DOHH2 (cell line): ENCODE data around the gene GMDS.

ENCODE experiments used
- H3F3A ChIP-seq: fragments of 200-600 bp; sonication (generic), shearing (Covaris generic); 2 replicates; pipeline ENCODE4 v1.6.0; 2016; ENCODE audit warnings: antibody characterized with exemption, mild to moderate bottlenecking; ENCODE audit not compliant: control insufficient read depth, insufficient read depth
- H3K27ac ChIP-seq: fragments of 200-600 bp; sonication (generic); 2 replicates; pipeline ENCODE4 v1.5.1; 2014; ENCODE audit warnings: low read depth, mild to moderate bottlenecking, low read length, moderate library complexity
- H3K27me3 ChIP-seq: fragments of 200-600 bp; sonication (generic); 2 replicates; pipeline ENCODE4 v1.6.1; 2014; ENCODE audit warnings: mild to moderate bottlenecking, low read length, mixed read lengths; ENCODE audit not compliant: control insufficient read depth
- H3K36me3 ChIP-seq: fragments of 200-600 bp; sonication (generic); 2 replicates; pipeline ENCODE4 v1.6.1; 2014; ENCODE audit warnings: mild to moderate bottlenecking, low read length, moderate library complexity, mixed read lengths; ENCODE audit not compliant: control insufficient read depth
- H3K4me1 ChIP-seq: fragments of 200-600 bp; sonication (generic); 2 replicates; pipeline ENCODE4 v1.6.1; 2014; ENCODE audit warnings: mild to moderate bottlenecking, low read length, mixed read lengths; ENCODE audit not compliant: control insufficient read depth
- H3K4me2 ChIP-seq: fragments of 200-600 bp; sonication (generic); 2 replicates; pipeline ENCODE4 v1.6.0; 2014; ENCODE audit warnings: mild to moderate bottlenecking, low read length, moderate library complexity
- H3K4me3 ChIP-seq: fragments of 200-600 bp; sonication (generic); 2 replicates; pipeline ENCODE4 v1.5.1; 2014; ENCODE audit warnings: mild to moderate bottlenecking, low read length, mixed read lengths
- H3K79me2 ChIP-seq: fragments of 200-600 bp; sonication (generic); 2 replicates; pipeline ENCODE4 v1.6.1; 2014; ENCODE audit warnings: mild to moderate bottlenecking, low read length, mixed read lengths; ENCODE audit not compliant: control insufficient read depth
- H3K9me2 ChIP-seq: fragments of 200-600 bp; sonication (generic); replicated peaks from 2 replicates; pipeline ENCODE4 v1.6.1; 2014; ENCODE audit warnings: mild to moderate bottlenecking, low read length, mixed read lengths; ENCODE audit not compliant: control insufficient read depth
- H3K9me3 ChIP-seq: fragments of 200-600 bp; sonication (generic); 2 replicates; pipeline ENCODE4 v1.6.1; 2014; ENCODE audit warnings: antibody characterized with exemption, low read length, mixed read lengths; ENCODE audit not compliant: control insufficient read depth, insufficient read depth
- H4K20me1 ChIP-seq: fragments of 200-600 bp; sonication (generic); 2 replicates; pipeline ENCODE4 v1.6.0; 2014; ENCODE audit warnings: low read depth, mild to moderate bottlenecking, antibody characterized with exemption, low read length, moderate library complexity; ENCODE audit not compliant: control insufficient read depth, insufficient read depth
- CTCF ChIP-seq: fragments of 200-600 bp; sonication (generic); IDR thresholded peaks from one replicate; pipeline ENCODE4 v1.5.1; 2014; ENCODE audit warnings: antibody characterized with exemption, mild to moderate bottlenecking, low read depth, low read length; ENCODE audit not compliant: poor library complexity, severe bottlenecking
- EZH2phosphoT487 ChIP-seq: fragments of 200-600 bp; sonication (generic); IDR thresholded peaks from 2 replicates; pipeline ENCODE4 v1.6.1; 2017; ENCODE audit warnings: borderline replicate concordance, mild to moderate bottlenecking, antibody characterized with exemption, low read length, moderate library complexity, mixed read lengths

The GMDS gene

GRCh38 chr6:1950631-1951030 lies 294.8 kb downstream of the GMDS start:
- Histone ChIP-seq H3K4me2 (no peak overlapping the region), H3K9me3 (no peaks in the 10 kb centered on the region), H4K20me1 (no peaks in the 10 kb centered on the region), H3K27ac (no peak overlapping the region), H3K9me2 (no peaks in the 10 kb centered on the region), H3K79me2 (no peaks in the 10 kb centered on the region), H3K4me1 (no peaks in the 10 kb centered on the region), H3K27me3 (no peaks in the 10 kb centered on the region), H3K4me3 (no peak overlapping the region), H3K36me3 (no peaks in the 10 kb centered on the region), H3F3A (no peaks in the 10 kb centered on the region)
- TF ChIP-seq EZH2phosphoT487, result no peak
- TF ChIP-seq CTCF, result no peak

- Histone ChIP-seq H3K9me2 (no peaks in the 10 kb centered on the region), H3K4me1 (no peaks in the 10 kb centered on the region), H3F3A (no peaks in the 10 kb centered on the region), H3K36me3 (no peaks in the 10 kb centered on the region), H3K79me2 (no peaks in the 10 kb centered on the region), H3K9me3 (no peaks in the 10 kb centered on the region), H3K27me3 (no peaks in the 10 kb centered on the region), H4K20me1 (no peaks in the 10 kb centered on the region), H3K27ac (no peak overlapping the region), H3K4me2 (no peak overlapping the region), H3K4me3 (no peak overlapping the region)
- no peak for TF ChIP-seq CTCF
- TF ChIP-seq EZH2phosphoT487, result no peak
Measured at GRCh38 chr6:1949538-1949937, 295.9 kb downstream of the GMDS start.

- TF ChIP-seq EZH2phosphoT487, result no peak
- no peak for TF ChIP-seq CTCF
- no peaks in the 10 kb centered on the region for H3F3A ChIP-seq
- no peaks in the 10 kb centered on the region for H3K27me3 ChIP-seq
- no peak overlapping the region for H3K4me2 ChIP-seq
- no peaks in the 10 kb centered on the region for H4K20me1 ChIP-seq
- no peaks in the 10 kb centered on the region for H3K36me3 ChIP-seq
- no peaks in the 10 kb centered on the region for H3K79me2 ChIP-seq
- H3K27ac ChIP-seq, result no peak overlapping the region
- no peaks in the 10 kb centered on the region for H3K9me3 ChIP-seq
- peaks cover 9% of the 10 kb centered on the region for H3K4me1 ChIP-seq
- H3K9me2 ChIP-seq, result no peaks in the 10 kb centered on the region
- H3K4me3 ChIP-seq, result no peak overlapping the region
Measured at GRCh38 chr6:1947922-1948321, 297.5 kb downstream of the GMDS start.

GRCh38 chr6:1946583-1946982 lies 298.8 kb downstream of the GMDS start:
- TF ChIP-seq CTCF (no peak), EZH2phosphoT487 (no peak)
- Histone ChIP-seq H3K36me3 (no peaks in the 10 kb centered on the region), H3K27me3 (no peaks in the 10 kb centered on the region), H3K79me2 (no peaks in the 10 kb centered on the region), H3F3A (no peaks in the 10 kb centered on the region), H3K9me3 (no peaks in the 10 kb centered on the region), H3K4me2 (no peak overlapping the region), H3K4me1 (peaks cover 21% of the 10 kb centered on the region), H4K20me1 (no peaks in the 10 kb centered on the region), H3K4me3 (no peak overlapping the region), H3K27ac (no peak overlapping the region), H3K9me2 (no peaks in the 10 kb centered on the region)
